Activated CD8-positive, alpha-beta memory T cell treated with anti-CD3 and anti-CD28 coated beads, Interleukin-2, amount 50 U/mL, for 48 hours (primary cell): Measurements from ENCODE around the gene CAMK4.
"Not testable (repeated sequence)": the region's sequence is repeated elsewhere in the genome, so short reads cannot be mapped to it uniquely, and the experiment has no call there.

Source experiments
- DNase-seq: peaks from one replicate; pipeline ENCODE4 v3.0.0-alpha.2; 2020

CAMK4 gene

GRCh38 chr5:111229871-111230810 lies 6.0 kb downstream of the CAMK4 start:
- no peak for DNase-seq

GRCh38 chr5:111231119-111231518 lies 6.9 kb downstream of the CAMK4 start:
- DNase-seq: no peak

GRCh38 chr5:111232311-111233051 lies 8.3 kb downstream of the CAMK4 start:
- DNase-seq: no peak

GRCh38 chr5:111233052-111233374 lies 8.8 kb downstream of the CAMK4 start:
- no peak for DNase-seq

GRCh38 chr5:111234125-111234524 lies 9.9 kb downstream of the CAMK4 start:
- DNase-seq: no peak

GRCh38 chr5:111235635-111236034 lies 11.5 kb downstream of the CAMK4 start:
- no peak for DNase-seq

- no peak for DNase-seq
Measured at GRCh38 chr5:111236348-111236747, 12.2 kb downstream of the CAMK4 start.

GRCh38 chr5:111236995-111237394 lies 12.8 kb downstream of the CAMK4 start:
- no peak for DNase-seq

- DNase-seq: no peak
Measured at GRCh38 chr5:111237470-111237869, 13.3 kb downstream of the CAMK4 start.

GRCh38 chr5:111238431-111239225 lies 14.4 kb downstream of the CAMK4 start:
- no peak for DNase-seq

- DNase-seq: no peak
Measured at GRCh38 chr5:111241696-111242095, 17.5 kb downstream of the CAMK4 start.

- no peak for DNase-seq
Measured at GRCh38 chr5:111242606-111243005, 18.4 kb downstream of the CAMK4 start.

- DNase-seq: no peak
Measured at GRCh38 chr5:111243318-111243717, 19.1 kb downstream of the CAMK4 start.

- no peak for DNase-seq
Measured at GRCh38 chr5:111245654-111246053, 21.5 kb downstream of the CAMK4 start.

GRCh38 chr5:111246459-111246858 lies 22.3 kb downstream of the CAMK4 start:
- DNase-seq: no peak

- DNase-seq: no peak
Measured at GRCh38 chr5:111248571-111248970, 24.4 kb downstream of the CAMK4 start.

GRCh38 chr5:111251921-111252320 lies 27.7 kb downstream of the CAMK4 start:
- DNase-seq: no peak

GRCh38 chr5:111252799-111253545 lies 28.8 kb downstream of the CAMK4 start:
- no peak for DNase-seq

GRCh38 chr5:111254613-111255012 lies 30.4 kb downstream of the CAMK4 start:
- peak; percentile 77 for DNase-seq

- DNase-seq: no peak
Measured at GRCh38 chr5:111255169-111255568, 31.0 kb downstream of the CAMK4 start.

GRCh38 chr5:111256128-111256527 lies 31.9 kb downstream of the CAMK4 start:
- DNase-seq: no peak

- DNase-seq: not testable (repeated sequence)
Measured at GRCh38 chr5:111257610-111258009, 33.4 kb downstream of the CAMK4 start.

GRCh38 chr5:111259636-111260035 lies 35.5 kb downstream of the CAMK4 start:
- DNase-seq: no peak
